ENCODE measurements around the gene PARVA.

DNA sequence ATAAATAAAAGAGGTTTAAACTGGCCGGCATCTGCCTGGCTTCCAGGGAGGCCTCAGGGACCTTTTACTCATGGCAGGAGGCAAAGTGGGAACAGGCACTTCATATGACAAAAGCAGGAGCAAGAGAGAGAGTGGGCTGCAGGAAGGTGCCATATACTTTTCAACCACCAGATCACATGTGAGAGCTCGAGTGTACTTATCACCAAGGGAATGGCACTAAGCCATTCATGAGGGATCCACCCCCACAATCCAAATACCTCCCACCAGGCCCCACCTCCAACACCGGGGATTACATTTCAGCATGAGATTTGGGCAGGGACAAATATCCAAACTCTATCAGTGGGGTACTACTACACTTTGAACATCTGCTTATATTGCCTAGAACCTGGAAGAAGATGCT is 126.5 kb downstream of the PARVA start:
- no peak for TF ChIP-seq CTCF (IDR thresholded peaks at IDR 0.05; ENCODE audit: poor library complexity)
- no peak for TF ChIP-seq EZH2phosphoT487 (IDR thresholded peaks at IDR 0.05; ENCODE audit: low read depth, severe bottlenecking, unreplicated experiment)
